Bladder microvascular endothelial cell (primary cell): Measurements from ENCODE around the gene TAS2R4. TPM values are rescaled to one million over a fixed set of nuclear protein-coding genes. Genes with fewer than 3 reads are reported as not detected.

ENCODE experiments used
- total RNA-seq: library from RNA; depleted of rRNA; stranded (reverse); fragments of >200 nt; gene quantifications from 2 replicates; pipeline ENCODE4 v1.2.3, GENCODE V29; 2014

The TAS2R4 gene
- 0.32 and 2.1 TPM in 2 replicates for total RNA-seq

GRCh38 chr7:141776374-141776773 is at the start of gene TAS2R4:
Gene TAS2R4 (plus strand): TSS chr7:141776674. CDS start chr7:141778489, 1,815 bp downstream.

GRCh38 chr7:141737836-141738591 is 38.5 kb upstream of the TAS2R4 start, which contains the start of gene SSBP1:
Gene SSBP1 (plus strand): TSS chr7:141738358. CDS start chr7:141739167, 809 bp downstream.

GRCh38 chr7:141763797-141764196 is 12.7 kb upstream of the TAS2R4 start, which contains the start of gene TAS2R3:
Gene TAS2R3 (plus strand): TSS chr7:141764097. CDS start chr7:141764159, 62 bp downstream.

GRCh38 chr7:141789917-141790316 is 13.4 kb downstream of the TAS2R4 start, which contains the start of gene TAS2R5:
Gene TAS2R5 (plus strand): TSS chr7:141790217. CDS start chr7:141790362, 145 bp downstream.

Other genes with a start within 250 kb of the TAS2R4 start
- 15.2 and 27.9 TPM in 2 replicates for gene AGK, start 225.3 kb upstream of the TAS2R4 start, total RNA-seq
- gene DENND11, start 74.5 kb upstream of the TAS2R4 start, total RNA-seq, result 28.8 and 161 TPM in 2 replicates
- gene WEE2, start 68.3 kb upstream of the TAS2R4 start, total RNA-seq, result not detected in 2 replicates
- 130 and 147 TPM in 2 replicates for gene SSBP1, start 38.3 kb upstream of the TAS2R4 start, total RNA-seq
- gene TAS2R3, start 12.6 kb upstream of the TAS2R4 start, total RNA-seq, result 0.97 and 3.9 TPM in 2 replicates
- 0.16 and 2.8 TPM in 2 replicates for gene TAS2R5, start 13.5 kb downstream of the TAS2R4 start, total RNA-seq
- gene PRSS37, start 64.8 kb downstream of the TAS2R4 start, total RNA-seq, result not detected in 2 replicates
- not detected in 2 replicates for gene OR9A4, start 139.7 kb downstream of the TAS2R4 start, total RNA-seq
- not detected in 2 replicates for gene CLEC5A, start 170.3 kb downstream of the TAS2R4 start, total RNA-seq
- not detected in 2 replicates for gene TAS2R38, start 197.1 kb downstream of the TAS2R4 start, total RNA-seq
- gene MGAM, start 219.2 kb downstream of the TAS2R4 start, total RNA-seq, result under 0.01 TPM in 1 of 2 replicates, not detected in the other